Mesothelial cell of epicardium (in vitro differentiated cells): ENCODE results near the gene DDAH1. TPM values are rescaled to one million over a fixed set of nuclear protein-coding genes. Genes with fewer than 3 reads are reported as not detected.

Experiments
- DNase-seq, 2 experiments: peaks; one replicate each; pipeline ENCODE4 v3.0.0; 2021; ENCODE audit warnings: low spot score in 2 of 2; ENCODE audit not compliant: unreplicated experiment in 2 of 2
- H3K27ac Mint-ChIP-seq: 2 replicates; pipeline ENCODE4 v1.8.0; 2021; ENCODE audit warnings: mixed read lengths
- H3K27me3 Mint-ChIP-seq: 2 replicates; pipeline ENCODE4 v1.8.0; 2021; ENCODE audit warnings: low read depth, mixed read lengths
- H3K36me3 Mint-ChIP-seq: 2 replicates; pipeline ENCODE4 v1.8.0; 2021; ENCODE audit warnings: mixed read lengths
- H3K4me1 Mint-ChIP-seq: 2 replicates; pipeline ENCODE4 v1.8.0; 2021; ENCODE audit warnings: mixed read lengths
- H3K4me3 Mint-ChIP-seq: 2 replicates; pipeline ENCODE4 v1.8.0; 2021; ENCODE audit warnings: mild to moderate bottlenecking, moderate library complexity, mixed read lengths
- H3K9me3 Mint-ChIP-seq: 2 replicates; pipeline ENCODE4 v1.8.0; 2021; ENCODE audit warnings: mixed read lengths
- total RNA-seq: library from RNA; stranded (reverse); gene quantifications from 3 replicates; pipeline ENCODE4 v1.2.1, GENCODE V29; 2021
- TF ChIP-seq, protein P1 (sequence below): fragments of 200-600 bp; sonication (generic); IDR thresholded peaks from one replicate; pipeline ENCODE4 v1.5.0; 2021; ENCODE audit warnings: antibody characterized with exemption; ENCODE audit not compliant: unreplicated experiment

Gene DDAH1
- total RNA-seq, 1 donor from 2014 or later, result 26.1 TPM

DNA sequence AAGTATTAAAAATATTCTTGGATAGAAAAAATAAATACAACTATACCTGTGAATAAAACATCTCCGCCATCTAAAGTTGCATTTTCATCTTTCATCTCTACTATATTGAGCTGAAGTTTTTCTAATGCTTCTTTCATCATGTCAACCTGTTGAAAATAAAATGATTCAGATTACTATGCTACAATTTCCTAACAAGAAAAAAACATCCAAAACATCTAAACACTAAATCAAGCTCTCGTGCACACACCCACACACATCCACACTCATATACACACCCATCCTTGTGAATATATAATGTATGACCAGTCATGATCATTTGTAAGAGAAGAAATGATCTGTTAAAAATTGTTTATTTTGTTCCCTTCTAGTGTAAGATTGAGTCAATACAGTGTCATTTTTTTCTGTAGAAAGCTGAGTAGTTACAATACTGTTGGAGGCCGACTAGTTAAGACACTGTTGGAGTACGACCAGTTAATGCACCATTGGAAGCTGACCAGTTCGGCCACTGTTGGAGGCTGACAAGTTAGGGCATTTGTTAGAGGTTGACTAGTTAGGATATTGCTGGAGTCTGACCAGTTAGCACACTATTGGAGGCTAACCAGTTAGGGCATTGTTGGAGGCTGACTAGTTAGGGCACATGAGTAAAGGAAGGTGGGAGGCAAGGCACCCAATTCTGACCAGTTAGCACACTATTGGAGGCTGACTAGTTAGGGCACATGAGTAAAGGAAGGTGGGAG lies 106.1 kb downstream of the DDAH1 start:
- no peaks in the 10 kb centered on the region for H3K9me3 Mint-ChIP-seq
- H3K27ac Mint-ChIP-seq, result no peak overlapping the region
- H3K27me3 Mint-ChIP-seq, result no peaks in the 10 kb centered on the region
- H3K4me3 Mint-ChIP-seq, result no peak overlapping the region
- DNase-seq, result no peak
- H3K36me3 Mint-ChIP-seq, result no peaks in the 10 kb centered on the region
- H3K4me1 Mint-ChIP-seq, result peaks cover 35% of the 10 kb centered on the region
- TF ChIP-seq, protein P1, sequence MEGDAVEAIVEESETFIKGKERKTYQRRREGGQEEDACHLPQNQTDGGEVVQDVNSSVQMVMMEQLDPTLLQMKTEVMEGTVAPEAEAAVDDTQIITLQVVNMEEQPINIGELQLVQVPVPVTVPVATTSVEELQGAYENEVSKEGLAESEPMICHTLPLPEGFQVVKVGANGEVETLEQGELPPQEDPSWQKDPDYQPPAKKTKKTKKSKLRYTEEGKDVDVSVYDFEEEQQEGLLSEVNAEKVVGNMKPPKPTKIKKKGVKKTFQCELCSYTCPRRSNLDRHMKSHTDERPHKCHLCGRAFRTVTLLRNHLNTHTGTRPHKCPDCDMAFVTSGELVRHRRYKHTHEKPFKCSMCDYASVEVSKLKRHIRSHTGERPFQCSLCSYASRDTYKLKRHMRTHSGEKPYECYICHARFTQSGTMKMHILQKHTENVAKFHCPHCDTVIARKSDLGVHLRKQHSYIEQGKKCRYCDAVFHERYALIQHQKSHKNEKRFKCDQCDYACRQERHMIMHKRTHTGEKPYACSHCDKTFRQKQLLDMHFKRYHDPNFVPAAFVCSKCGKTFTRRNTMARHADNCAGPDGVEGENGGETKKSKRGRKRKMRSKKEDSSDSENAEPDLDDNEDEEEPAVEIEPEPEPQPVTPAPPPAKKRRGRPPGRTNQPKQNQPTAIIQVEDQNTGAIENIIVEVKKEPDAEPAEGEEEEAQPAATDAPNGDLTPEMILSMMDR, result no peak

DNA sequence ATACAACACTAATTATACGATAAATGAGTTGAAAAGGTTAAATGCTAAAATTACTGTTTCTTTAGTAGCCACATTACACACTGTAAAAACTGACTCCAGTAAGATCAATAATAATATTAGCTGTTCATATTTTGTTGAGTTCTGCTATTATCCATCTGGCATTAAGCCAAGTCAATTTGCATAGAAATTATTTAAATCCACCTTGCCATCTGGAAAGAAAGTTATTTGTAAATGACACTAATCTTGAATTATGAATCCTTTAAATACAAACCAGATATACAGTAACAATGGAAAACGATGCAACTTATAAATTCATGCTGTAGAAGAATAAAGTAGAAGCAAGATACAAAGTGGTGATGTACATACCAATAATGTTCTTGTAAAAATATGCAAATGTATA lies 107.1 kb downstream of the DDAH1 start:
- Mint-ChIP-seq H3K9me3 (no peaks in the 10 kb centered on the region), H3K4me3 (no peak overlapping the region), H3K4me1 (peaks cover 39% of the 10 kb centered on the region), H3K27me3 (no peaks in the 10 kb centered on the region), H3K36me3 (no peaks in the 10 kb centered on the region), H3K27ac (no peak overlapping the region)
- TF ChIP-seq, protein P1, result no peak
- DNase-seq, result no peak

DNA sequence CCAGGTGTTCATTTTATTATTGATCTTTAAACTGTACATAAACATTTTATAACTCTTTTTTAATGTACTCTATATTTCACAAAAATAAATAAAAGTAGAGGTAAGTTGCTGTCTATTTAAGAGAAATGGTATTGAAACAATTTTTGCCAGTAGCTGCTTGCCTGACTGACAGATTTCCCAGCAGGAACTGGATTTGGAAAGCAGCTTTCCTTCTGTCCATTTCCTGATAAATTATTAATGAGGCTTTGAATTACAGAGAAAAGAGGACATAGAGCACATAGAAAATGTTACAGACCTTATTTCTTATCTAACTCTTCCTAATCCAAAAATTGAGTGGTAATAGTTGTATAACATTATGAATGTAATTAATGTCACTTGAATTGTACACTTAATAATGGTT lies 108.8 kb downstream of the DDAH1 start:
- H3K4me1 Mint-ChIP-seq, result peaks cover 39% of the 10 kb centered on the region
- no peak overlapping the region for H3K27ac Mint-ChIP-seq
- H3K4me3 Mint-ChIP-seq, result no peak overlapping the region
- no peak for DNase-seq
- no peaks in the 10 kb centered on the region for H3K9me3 Mint-ChIP-seq
- no peaks in the 10 kb centered on the region for H3K27me3 Mint-ChIP-seq
- no peaks in the 10 kb centered on the region for H3K36me3 Mint-ChIP-seq
- TF ChIP-seq, protein P1, result no peak

DNA sequence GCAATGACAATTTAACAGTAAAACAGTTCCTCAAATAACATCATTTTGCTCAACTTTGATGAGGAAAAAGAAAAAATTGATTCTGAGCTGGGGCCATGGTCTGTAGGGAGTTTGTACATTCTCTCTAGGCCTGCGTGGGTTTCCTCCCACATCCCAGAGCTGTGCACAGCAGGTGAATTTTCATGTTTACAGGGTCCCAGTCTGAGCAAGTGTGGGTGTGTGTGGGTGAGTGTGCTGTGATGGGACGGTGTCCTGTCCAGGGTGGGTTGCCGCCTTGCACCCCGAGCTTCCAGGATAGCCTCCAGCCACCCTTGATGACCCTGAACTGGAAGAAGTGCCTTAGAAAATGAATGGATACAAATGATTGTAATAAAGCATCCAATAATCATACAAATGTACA lies 112.9 kb downstream of the DDAH1 start:
- peaks cover 24% of the 10 kb centered on the region for H3K36me3 Mint-ChIP-seq
- no peak for DNase-seq
- H3K4me1 Mint-ChIP-seq, result peaks cover 27% of the 10 kb centered on the region
- H3K27ac Mint-ChIP-seq, result no peak overlapping the region
- H3K27me3 Mint-ChIP-seq, result no peaks in the 10 kb centered on the region
- TF ChIP-seq, protein P1, result no peak
- H3K9me3 Mint-ChIP-seq, result peaks cover 5% of the 10 kb centered on the region
- no peak overlapping the region for H3K4me3 Mint-ChIP-seq

DNA sequence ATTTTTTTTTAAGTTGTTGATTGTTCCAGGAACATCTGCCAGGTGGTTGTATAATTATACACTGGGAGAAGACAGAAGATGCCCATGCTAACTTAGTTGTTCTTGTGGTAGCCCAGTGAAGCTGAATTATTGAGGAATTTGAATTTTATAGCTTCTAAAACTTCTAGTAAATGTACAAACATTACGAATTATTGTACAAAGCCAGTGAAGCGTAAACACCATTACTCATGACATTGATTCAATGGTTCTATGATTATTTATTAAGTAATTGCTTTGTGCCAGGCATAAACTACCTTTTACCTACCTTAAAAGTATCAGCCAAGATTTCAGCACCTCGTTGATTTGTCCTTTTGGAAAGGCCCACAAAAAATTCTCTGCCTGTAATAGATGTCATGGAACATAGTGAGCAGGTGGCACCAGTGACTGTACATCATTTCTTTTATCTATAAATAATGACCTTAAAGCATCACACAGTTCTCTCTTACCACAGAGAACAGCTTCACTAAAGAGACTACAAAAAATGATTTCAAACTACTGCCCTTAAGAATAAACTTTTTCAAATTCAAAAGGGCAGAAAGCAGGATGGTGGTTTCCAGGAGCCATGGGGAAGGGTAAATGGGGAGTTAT lies 113.6 kb downstream of the DDAH1 start:
- H3K36me3 Mint-ChIP-seq, result peaks cover 24% of the 10 kb centered on the region
- H3K27me3 Mint-ChIP-seq, result no peaks in the 10 kb centered on the region
- no peak overlapping the region for H3K27ac Mint-ChIP-seq
- peaks cover 5% of the 10 kb centered on the region for H3K9me3 Mint-ChIP-seq
- no peak for DNase-seq
- peaks cover 26% of the 10 kb centered on the region for H3K4me1 Mint-ChIP-seq
- TF ChIP-seq, protein P1, result no peak
- no peak overlapping the region for H3K4me3 Mint-ChIP-seq
